H1 (cell line): Measurements from ENCODE around the gene NDUFB10. TPM values are rescaled to one million over a fixed set of nuclear protein-coding genes. Genes with fewer than 3 reads are reported as not detected.

ENCODE experiments used
- CEBPB ChIP-seq: IDR thresholded peaks from 2 replicates; pipeline ENCODE4 v1.6.1; 2012; ENCODE audit warnings: low read depth, low read length
- POLR2AphosphoS5 ChIP-seq: IDR thresholded peaks from 2 replicates; pipeline ENCODE4 v1.6.1; 2011; ENCODE audit warnings: low read depth, low read length
- RFX5 ChIP-seq: IDR thresholded peaks from 2 replicates; pipeline ENCODE4 v1.6.1; 2011; ENCODE audit warnings: low read depth, low read length, improper control_type of control experiment, borderline replicate concordance
- SIRT6 ChIP-seq: IDR thresholded peaks from one replicate; pipeline ENCODE4 v1.7.1; 2012; ENCODE audit warnings: low read length, inconsistent platforms
- ZNF274 ChIP-seq: IDR thresholded peaks from 2 replicates; pipeline ENCODE4 v1.7.0; 2012; ENCODE audit warnings: low read length, borderline replicate concordance; ENCODE audit errors: extremely low read depth
- polyA plus RNA-seq, 7 experiments: library from polyadenylated mRNA; depleted of rRNA in 3 of 7; stranded (reverse) in 5 of 7; unstranded in 2 of 7; fragments of >200 nt in 5 of 7; fragments of 200-250 nt in 2 of 7; gene quantifications; 1 replicate in 5 of 7; 2 replicates in 1 of 7; 4 replicates in 1 of 7; pipeline versions ENCODE4 v1.2.1 to v1.2.3, GENCODE V29; 2011 to 2013; ENCODE audit warnings: missing spikeins in 2 of 7, mixed read lengths in 2 of 7
- total RNA-seq: library from RNA; stranded (reverse); fragmentation: NEBNext Ultra II Directional; extraction: Animal tissue kit (Norgen Biotek cat#: 25700); gene quantifications from 2 replicates; pipeline ENCODE4 v1.2.1, GENCODE V29; 2021
- TF ChIP-seq, protein P1 (sequence below): fragments of 300-600 bp; sonication (generic); IDR thresholded peaks from 2 replicates; pipeline ENCODE4 v1.7.1; 2012; ENCODE audit warnings: low read length, moderate library complexity, mild to moderate bottlenecking, inconsistent platforms; ENCODE audit not compliant: insufficient replicate concordance
- TF ChIP-seq, protein P2 (sequence below): IDR thresholded peaks from 2 replicates; pipeline ENCODE4 v1.6.1; 2011; ENCODE audit warnings: low read depth, mild to moderate bottlenecking, low read length; ENCODE audit not compliant: insufficient read depth

The NDUFB10 gene
- total and polyA plus RNA-seq, 2 of the 8 experiments (the other 6 are each of a cell fraction or from before 2014, with no cell fraction given), result 183 to 194 TPM

DNA sequence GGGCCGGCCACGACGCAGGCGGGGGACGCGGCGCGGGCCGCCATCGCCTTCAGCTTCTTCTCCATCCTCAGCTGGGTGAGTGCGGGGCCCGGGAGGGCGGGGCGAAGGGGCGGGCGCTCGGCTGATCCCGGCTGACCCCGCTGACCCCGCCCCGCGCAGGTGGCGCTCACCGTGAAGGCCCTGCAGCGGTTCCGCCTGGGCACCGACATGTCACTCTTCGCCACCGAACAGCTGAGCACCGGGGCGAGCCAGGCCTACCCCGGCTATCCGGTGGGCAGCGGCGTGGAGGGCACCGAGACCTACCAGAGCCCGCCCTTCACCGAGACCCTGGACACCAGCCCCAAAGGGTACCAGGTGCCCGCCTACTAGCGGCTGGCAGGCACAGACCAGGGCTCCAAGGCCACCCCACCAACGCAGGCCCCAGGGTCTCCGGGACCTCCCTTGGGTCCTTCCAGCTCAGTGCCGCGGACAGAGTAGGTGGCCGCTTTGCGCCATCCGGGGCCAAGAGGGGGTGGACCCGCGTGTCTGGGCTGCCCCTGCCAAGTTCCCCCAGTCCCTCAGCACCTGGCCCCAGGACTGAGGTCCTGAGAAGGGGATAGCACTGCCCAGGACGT is 33.5 kb downstream of the NDUFB10 start (continued):
- TF ChIP-seq, protein P1, sequence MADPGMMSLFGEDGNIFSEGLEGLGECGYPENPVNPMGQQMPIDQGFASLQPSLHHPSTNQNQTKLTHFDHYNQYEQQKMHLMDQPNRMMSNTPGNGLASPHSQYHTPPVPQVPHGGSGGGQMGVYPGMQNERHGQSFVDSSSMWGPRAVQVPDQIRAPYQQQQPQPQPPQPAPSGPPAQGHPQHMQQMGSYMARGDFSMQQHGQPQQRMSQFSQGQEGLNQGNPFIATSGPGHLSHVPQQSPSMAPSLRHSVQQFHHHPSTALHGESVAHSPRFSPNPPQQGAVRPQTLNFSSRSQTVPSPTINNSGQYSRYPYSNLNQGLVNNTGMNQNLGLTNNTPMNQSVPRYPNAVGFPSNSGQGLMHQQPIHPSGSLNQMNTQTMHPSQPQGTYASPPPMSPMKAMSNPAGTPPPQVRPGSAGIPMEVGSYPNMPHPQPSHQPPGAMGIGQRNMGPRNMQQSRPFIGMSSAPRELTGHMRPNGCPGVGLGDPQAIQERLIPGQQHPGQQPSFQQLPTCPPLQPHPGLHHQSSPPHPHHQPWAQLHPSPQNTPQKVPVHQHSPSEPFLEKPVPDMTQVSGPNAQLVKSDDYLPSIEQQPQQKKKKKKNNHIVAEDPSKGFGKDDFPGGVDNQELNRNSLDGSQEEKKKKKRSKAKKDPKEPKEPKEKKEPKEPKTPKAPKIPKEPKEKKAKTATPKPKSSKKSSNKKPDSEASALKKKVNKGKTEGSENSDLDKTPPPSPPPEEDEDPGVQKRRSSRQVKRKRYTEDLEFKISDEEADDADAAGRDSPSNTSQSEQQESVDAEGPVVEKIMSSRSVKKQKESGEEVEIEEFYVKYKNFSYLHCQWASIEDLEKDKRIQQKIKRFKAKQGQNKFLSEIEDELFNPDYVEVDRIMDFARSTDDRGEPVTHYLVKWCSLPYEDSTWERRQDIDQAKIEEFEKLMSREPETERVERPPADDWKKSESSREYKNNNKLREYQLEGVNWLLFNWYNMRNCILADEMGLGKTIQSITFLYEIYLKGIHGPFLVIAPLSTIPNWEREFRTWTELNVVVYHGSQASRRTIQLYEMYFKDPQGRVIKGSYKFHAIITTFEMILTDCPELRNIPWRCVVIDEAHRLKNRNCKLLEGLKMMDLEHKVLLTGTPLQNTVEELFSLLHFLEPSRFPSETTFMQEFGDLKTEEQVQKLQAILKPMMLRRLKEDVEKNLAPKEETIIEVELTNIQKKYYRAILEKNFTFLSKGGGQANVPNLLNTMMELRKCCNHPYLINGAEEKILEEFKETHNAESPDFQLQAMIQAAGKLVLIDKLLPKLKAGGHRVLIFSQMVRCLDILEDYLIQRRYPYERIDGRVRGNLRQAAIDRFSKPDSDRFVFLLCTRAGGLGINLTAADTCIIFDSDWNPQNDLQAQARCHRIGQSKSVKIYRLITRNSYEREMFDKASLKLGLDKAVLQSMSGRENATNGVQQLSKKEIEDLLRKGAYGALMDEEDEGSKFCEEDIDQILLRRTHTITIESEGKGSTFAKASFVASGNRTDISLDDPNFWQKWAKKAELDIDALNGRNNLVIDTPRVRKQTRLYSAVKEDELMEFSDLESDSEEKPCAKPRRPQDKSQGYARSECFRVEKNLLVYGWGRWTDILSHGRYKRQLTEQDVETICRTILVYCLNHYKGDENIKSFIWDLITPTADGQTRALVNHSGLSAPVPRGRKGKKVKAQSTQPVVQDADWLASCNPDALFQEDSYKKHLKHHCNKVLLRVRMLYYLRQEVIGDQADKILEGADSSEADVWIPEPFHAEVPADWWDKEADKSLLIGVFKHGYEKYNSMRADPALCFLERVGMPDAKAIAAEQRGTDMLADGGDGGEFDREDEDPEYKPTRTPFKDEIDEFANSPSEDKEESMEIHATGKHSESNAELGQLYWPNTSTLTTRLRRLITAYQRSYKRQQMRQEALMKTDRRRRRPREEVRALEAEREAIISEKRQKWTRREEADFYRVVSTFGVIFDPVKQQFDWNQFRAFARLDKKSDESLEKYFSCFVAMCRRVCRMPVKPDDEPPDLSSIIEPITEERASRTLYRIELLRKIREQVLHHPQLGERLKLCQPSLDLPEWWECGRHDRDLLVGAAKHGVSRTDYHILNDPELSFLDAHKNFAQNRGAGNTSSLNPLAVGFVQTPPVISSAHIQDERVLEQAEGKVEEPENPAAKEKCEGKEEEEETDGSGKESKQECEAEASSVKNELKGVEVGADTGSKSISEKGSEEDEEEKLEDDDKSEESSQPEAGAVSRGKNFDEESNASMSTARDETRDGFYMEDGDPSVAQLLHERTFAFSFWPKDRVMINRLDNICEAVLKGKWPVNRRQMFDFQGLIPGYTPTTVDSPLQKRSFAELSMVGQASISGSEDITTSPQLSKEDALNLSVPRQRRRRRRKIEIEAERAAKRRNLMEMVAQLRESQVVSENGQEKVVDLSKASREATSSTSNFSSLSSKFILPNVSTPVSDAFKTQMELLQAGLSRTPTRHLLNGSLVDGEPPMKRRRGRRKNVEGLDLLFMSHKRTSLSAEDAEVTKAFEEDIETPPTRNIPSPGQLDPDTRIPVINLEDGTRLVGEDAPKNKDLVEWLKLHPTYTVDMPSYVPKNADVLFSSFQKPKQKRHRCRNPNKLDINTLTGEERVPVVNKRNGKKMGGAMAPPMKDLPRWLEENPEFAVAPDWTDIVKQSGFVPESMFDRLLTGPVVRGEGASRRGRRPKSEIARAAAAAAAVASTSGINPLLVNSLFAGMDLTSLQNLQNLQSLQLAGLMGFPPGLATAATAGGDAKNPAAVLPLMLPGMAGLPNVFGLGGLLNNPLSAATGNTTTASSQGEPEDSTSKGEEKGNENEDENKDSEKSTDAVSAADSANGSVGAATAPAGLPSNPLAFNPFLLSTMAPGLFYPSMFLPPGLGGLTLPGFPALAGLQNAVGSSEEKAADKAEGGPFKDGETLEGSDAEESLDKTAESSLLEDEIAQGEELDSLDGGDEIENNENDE, result no peak
- TF ChIP-seq POLR2AphosphoS5 (no peak), ZNF274 (no peak), RFX5 (no peak), SIRT6 (no peak), CEBPB (no peak)
- TF ChIP-seq, protein P2, sequence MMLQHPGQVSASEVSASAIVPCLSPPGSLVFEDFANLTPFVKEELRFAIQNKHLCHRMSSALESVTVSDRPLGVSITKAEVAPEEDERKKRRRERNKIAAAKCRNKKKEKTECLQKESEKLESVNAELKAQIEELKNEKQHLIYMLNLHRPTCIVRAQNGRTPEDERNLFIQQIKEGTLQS, result no peak
